Hepatocyte (in vitro differentiated cells): ENCODE measurements around the gene PPP2R1B.

Experiments used
- CTCF ChIP-seq: fragments of 200-600 bp; sonication (generic); IDR thresholded peaks from 2 replicates; pipeline ENCODE4 v1.5.1; 2016; ENCODE audit warnings: antibody characterized with exemption, mild to moderate bottlenecking; ENCODE audit not compliant: poor library complexity
- EZH2phosphoT487 ChIP-seq: fragments of 200-600 bp; sonication (generic); IDR thresholded peaks from one replicate; pipeline ENCODE4 v1.6.1; 2018; ENCODE audit warnings: antibody characterized with exemption, mild to moderate bottlenecking, low read depth, moderate library complexity; ENCODE audit not compliant: unreplicated experiment, severe bottlenecking

DNA sequence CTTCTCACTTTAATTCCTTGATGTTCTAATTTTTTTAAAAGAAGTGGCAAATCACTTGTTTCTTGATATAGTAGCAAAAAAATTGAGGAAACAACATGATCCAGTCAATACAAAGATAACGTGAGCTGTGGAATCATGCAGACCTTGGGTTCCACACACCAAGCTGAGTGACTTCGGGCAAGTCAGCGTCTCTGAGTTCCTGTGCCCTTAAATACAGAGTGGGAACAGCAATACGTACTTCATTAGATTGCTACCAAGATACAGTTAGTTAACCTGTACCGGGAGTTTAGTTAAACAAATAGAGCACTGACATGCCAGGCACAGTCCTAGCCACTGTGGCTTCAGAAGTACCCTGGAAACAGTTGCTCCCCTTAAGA is 58.5 kb downstream of the PPP2R1B start:
- TF ChIP-seq CTCF (no peak), EZH2phosphoT487 (no peak)
